DMS114 treated with DMSO at 0.1 percent for 48 hours (cell line): ENCODE measurements around the gene GBE1.
"Not testable (repeated sequence)": the region's sequence is repeated elsewhere in the genome, so short reads cannot be mapped to it uniquely, and the experiment has no call there.

Experiments
- DNase-seq: peaks from one replicate; lab custom pipeline; 2025; ENCODE audit not compliant: unreplicated experiment; lab: John Stamatoyannopoulos, UW

The GBE1 gene

DNA sequence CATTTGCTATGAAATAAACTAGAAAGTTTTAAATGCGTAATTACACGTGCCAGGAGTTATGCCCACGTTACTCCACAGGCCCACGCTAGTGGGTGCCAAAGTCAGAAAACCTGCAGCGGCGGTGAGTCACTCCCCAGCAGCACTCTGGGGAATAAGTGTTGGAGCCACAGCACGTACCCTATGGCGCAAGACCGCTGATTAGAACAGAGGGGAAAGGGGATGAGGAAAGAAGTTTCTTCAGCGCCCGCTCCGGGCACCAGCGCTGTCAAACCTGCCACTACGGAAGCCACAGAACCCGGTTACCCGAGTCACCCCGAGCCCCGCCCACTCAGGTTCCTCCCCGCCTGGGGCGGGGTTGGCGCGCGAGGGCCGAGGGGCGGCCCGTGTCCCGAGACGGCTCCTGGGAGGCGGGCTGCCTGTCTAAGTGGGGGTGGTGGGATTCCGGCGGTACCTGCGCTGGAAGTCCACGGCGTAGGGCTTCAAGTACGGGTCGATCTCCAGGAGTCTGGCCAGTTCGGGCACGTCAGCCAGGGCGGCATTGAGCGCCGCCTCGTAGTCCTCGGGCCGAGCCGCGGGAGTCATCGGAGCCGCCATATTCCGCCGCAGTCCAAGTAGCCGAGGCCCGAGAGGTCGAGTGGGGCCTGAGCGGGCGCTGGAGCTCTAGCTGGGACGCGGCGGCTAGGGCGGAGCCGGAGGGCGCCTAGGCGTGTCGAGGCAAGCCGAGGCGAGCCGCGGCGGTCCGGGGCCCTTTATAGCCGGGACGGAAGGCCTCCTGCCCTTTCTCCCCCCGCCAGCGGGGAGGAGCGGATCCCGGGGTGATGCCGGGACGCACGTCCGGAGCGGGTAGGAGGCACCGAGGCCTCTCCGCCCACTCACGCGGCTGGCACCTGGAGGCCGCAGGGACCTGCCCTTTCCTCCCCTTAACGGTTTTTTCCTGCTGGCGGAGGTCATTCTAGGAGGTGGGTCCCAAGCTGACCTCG, at the start of gene GBE1:
GBE1 (minus strand) TSS at position 722 of the 980 bp plus-strand sequence; CDS start at position 594, 128 bp downstream.
- peak; percentile 41 for DNase-seq

DNA sequence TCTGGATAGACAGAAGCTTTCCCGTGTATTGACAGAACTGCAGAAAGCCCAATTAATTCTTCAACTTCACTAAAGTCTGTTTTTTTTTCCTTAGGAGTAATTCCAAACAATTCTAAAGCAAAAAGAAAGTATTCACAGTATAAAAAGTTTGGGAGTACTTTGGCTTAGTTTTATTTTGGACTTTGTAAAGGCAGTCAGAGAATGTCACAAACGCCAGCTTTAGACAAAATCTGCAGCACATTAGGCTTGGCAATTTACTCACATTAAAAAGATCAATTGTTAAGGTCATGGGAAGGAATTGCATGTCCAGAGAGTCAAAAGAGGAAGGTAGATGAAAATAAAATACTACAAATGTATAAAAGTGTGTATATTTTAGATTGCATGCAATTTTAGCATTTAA, 47.5 kb upstream of the GBE1 start:
- DNase-seq: no peak

DNA sequence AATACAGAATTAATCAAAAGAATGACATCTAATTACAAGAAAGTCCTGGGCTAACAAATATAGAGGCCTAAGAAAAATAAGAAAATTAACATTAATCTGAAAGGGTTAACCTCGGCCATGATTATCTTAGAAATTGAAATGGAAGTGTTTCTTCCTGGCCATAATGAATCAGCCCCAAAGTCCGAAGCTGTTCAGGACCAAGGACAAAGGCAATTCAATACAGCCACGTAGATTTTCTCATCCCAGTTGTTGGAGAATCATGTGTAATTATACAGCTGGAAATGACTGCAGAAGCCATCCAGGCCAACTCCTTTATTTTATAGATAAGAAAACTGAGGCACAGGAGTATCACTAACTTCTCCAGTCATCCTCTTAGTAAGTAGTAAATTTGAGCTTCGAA, 38.0 kb upstream of the GBE1 start:
- DNase-seq: no peak

DNA sequence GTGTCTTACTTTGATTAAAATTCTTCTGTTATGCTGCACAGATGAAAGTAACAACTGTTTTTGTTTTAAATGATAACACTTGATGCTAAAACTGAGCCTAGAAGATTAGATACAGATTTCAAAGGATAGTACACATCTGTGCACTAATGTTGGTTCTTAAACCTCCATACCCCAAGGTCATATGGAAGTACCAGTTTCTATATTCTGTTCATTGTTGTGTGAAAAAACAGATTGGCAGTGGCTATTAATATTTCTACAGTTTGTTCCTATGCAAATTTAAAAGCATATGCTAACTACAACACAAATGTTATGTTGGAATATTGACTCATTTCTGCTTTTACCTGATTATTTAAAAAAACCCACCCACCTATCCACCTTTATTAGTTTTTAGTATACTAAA, 32.0 kb upstream of the GBE1 start:
- DNase-seq: no peak

DNA sequence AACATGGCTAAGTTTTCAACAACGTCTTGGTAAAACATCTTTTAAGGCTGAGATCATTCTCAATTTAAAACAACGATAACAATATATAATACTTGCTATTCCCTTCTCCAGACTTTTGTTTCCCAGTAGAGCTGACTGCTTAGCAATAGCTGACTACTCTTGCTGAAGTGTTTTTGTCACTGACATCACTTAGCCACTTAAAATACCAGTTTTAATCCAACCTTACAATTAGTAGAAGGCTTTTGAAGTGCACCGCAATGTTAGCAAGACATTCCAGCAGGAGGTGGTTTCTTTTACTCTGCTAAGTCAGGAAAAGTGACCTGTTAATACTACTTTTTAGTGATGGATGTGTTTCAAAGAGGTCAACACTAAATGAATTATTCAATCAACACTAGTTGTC, 28.7 kb upstream of the GBE1 start:
- no peak for DNase-seq

DNA sequence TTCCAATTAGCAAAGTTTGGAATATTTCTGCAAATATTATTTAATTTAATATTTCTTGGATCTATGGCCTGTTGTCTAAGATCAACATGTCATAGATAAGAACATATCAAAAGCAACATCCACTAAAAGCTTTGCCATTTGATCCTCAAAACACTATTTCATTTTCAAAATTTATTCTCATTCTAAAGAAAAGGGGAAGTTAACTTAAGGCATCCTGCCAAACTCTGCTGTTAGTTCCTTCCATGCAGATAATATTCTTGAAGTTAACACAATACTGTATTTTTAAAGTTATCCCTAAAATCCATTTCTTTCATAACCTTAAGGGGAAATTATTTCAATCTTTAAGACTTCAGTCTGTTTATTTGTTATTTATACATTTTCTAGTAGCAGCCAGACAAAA, 28.2 kb upstream of the GBE1 start:
- DNase-seq: no peak

DNA sequence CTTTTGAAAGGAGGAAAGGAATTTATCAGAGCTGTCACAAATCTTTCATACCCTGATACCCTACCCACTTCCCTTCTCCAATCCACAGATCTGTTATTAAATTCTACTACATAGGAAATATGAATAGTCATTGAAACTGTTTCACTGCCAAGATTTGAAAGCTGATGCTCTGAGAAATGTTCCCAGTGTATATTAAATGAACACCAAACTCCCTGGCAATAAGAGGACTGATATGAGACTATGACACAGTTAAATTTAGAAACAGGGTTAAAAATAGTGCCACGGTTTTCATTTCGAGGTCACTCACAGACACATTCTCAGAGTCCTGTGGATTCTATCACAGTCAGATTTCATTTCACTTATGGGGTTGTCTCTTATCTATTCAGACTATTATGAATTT, 27.2 kb upstream of the GBE1 start:
- DNase-seq: no peak

DNA sequence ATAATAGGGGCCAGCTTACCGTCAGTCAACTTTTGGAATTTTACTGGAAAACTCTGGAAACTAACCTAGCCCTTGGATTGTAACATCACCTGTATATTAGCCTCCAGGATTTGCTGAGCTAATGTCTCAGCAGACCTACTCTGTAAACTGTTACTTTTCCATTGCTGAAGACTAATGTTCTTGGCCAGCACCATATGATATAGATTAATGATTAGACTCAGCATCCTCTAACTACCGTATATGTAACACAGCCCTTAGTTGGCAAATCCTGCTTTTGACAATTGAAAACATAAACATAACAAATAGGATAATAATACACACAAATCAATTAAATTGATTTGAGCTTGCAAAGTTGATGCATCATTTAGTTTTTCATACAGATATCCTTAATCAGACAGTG, 26.6 kb upstream of the GBE1 start:
- DNase-seq: no peak

DNA sequence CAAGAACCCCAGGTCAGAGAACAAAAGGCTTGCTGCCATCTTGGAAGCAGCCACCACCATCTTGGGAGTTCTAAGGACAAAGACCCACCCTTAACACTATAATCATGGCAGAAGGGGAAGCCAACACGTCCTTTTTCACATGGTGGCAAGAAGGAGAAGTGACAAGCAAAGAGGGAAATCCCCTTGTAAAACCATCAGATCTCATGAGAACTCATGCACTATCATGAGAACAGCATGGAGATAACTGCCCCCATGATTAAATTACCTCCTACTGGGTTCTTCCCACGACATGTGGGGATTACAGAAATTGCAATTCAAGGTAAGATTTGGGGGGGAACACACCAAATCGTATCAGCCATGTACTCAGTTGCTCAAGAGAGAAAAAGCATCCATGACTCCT, 21.1 kb upstream of the GBE1 start:
- DNase-seq: no peak

DNA sequence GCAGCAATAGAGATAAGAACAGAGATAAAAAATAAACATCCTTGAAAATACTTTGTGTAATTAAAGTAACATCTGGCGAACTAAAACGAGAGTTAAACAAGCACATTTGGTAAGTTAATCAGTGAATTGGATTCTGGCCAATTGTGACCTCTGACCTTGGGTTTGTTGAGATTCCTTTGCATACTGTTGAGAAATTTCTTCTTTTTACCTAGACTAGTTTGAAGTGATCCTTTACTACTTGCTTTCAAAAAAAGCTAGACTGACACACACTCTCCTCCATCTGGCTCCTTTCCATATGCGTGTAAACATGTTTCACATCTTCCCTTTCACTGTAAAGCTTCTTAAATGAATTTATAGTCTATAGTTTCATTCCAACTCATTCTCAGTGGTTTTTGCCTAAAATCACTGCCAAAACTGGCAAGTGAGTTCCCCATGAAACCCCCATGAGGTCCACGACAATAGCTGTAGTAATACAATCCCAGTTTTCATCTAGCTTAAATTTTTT, 17.3 kb upstream of the GBE1 start:
- no peak for DNase-seq

DNA sequence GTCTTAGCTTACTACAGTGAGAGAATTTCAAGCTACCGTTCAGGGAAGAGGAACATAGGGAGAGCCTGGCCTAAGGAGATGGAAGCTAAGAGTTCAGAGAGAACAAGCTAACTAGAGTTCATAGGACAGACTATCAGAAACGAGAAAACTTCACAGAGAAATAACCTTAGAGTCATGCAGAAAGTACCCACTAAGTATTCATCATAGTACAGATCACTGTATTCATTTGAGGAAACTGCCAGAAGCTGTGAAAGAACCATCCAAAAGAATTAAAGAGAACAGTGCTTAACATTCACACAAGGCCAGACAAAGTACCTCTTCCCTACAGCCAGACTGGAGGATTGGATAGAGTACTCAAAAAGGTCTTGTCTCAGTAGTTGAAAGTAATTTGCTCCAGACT, 15.2 kb upstream of the GBE1 start:
- DNase-seq: no peak

DNA sequence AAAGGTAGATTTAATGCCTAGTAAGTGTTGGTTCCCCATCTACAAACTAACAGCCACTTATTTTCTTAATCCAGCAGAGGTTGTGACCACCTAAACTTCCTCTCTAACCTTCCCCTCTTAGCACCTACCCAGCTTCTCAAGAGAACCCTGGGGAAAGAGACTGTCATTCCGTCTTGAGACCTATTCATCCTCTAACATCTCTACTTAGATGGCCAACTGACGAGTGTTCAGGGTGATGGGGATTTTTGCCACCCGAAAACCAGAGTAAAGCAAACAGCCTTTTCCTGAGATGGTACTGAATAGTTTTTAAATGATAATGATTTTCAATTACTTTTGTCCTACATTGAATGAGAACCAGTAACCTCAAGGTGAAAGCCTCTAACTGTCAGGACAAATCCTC, 9.3 kb upstream of the GBE1 start:
- no peak for DNase-seq

DNA sequence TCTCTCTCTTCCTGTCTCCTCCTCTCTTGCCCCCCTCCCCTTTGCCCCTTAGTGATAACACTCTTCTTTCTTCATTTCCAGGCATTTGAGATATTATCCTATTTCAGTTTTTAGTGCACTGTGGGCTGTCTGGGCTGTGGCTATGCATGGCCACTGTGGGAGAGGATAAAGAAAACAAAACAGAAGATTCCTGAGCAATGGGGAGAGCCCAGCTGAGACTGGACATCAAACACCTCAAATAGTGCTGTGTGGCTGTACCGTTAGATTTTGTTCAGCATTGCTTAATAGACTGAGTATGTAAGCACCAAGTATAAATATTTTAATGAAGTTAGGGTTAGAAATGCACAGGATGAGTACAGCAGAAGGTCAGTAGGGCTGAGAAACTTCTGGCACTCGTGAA, 7.9 kb upstream of the GBE1 start:
- no peak for DNase-seq

DNA sequence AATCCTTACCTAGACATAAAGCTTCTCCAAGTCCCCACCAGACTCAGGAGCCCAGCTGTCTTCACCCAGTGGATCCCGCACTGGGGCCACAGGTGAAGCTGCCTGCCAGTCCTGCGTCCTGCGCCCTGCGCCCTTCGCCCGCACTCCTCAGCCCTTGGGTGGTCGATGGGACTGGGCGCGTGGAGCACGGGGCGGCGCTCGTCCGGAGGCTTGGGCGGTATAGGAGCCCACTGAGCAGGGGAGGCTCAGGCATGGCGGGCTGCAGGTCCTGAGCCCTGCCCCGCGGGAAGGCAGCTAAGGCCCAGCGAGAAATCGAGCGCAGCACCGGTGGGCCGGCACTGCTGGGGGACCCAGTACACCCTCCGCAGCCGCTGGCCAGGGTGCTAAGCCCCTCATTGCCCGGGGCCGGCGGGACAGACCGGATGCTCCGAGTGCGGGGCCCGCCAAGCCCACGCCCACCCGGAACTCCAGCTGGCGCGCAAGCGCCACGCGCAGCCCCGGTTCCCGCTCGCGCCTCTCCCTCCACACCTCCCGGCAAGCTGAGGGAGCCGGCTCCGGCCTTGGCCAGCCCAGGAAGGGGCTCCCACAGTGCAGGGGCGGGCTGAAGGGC, 5.9 kb upstream of the GBE1 start:
- DNase-seq: not testable (repeated sequence)

DNA sequence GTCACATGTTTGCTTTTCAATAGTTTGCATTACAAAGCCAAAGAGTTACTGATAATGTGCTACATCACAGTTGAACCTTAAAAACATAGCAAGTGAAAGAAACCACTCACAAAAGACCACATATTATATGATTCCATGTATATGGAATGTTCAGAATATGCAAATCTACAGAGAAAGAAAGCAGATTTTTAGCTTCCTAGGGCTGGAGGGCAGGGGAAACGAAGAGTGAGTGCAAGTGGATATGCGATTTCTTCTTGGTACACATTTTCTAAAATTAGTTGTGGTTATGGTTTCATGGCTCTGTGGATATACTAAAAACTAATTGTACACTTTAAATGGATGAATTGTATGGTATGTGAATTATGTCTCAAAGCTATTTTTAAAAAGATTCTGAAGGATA, 4.0 kb upstream of the GBE1 start:
- DNase-seq: no peak

DNA sequence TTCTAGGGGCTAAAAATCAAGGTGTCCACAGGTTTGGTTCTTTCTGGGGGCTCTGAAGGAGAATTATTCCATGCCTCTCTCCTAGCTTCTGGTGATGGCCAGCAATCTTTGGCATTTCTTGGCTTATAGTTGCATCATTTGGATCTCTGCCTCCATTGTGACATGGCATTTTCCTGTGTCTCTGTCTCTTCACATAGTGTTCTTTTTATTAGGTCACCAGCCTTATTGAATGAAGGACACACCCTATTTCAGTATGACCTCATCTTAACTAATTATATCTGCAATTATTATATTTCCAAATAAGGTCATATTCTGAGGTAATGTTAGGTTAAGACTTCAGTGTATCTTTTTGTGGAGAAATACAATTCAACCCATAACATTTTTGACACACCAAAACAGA, 3.2 kb upstream of the GBE1 start:
- no peak for DNase-seq

DNA sequence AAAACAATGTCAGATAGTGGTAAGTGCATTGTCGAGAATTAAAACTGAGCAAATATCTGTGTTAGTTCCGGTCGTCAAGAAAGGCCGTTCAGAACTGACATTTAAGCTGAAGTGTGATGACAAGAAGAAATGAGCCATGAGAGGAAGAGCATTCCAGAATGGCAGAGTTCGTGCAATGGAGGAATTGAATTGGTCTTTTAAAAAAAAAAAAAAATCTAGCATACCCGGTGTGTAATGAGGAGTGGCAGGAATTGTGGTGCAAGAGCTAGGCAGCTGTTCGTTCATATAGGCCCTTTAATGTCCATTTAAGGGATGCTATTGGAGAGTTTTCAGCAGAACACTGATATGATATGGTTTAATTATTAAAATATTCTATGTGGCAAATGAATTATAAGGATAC, 2.6 kb upstream of the GBE1 start:
- DNase-seq: no peak

DNA sequence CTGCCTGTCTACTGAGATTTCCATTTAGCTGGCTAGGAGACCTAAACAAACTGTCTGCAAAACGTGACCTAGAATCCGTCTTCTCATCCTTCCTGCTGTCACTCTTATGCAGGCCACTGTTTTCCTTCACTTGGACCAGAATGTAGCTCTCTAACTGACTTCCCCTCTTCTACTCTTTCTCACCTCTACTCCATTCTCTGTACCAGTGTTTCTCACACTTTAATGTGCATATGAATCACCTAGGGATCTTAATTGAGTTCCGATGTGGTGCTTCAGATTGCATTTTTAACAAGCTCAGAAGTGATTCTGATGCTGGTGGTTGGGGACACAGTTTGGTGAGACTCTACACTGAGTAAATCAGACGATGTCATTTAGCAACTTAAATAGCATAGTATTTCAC, 1.6 kb upstream of the GBE1 start:
- no peak for DNase-seq

DNA sequence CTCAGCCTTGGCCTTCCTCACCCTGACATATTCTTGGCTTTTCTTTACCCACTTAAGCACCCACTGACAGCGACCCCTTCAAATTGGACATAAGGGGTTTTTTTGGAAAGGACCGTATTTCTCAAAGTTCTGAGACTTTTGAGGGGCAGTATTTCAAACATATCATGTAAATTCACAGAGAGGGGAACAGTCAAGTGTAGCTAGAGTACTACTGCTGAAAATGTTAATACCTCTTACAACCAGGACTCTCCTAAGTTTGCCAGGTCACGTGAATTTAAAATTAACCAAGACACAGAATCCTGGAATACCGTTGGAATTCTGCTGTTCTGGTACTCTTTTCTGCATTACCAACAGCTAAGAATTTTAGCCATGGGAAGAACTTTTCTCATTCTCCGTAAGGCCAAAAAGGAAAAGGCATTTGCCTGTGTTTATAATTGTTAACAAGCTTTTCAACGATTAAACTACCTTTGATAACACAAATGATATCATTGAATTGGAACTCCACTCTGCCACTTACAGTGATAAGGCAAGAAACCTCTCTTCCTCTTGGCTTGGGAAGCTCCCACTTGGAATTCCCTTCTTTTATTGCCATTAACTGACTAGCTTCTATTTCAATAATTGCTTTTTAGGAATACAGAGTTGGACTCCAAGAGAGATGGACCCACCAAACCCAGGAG, 597 bp upstream of the GBE1 start:
- no peak for DNase-seq

DNA sequence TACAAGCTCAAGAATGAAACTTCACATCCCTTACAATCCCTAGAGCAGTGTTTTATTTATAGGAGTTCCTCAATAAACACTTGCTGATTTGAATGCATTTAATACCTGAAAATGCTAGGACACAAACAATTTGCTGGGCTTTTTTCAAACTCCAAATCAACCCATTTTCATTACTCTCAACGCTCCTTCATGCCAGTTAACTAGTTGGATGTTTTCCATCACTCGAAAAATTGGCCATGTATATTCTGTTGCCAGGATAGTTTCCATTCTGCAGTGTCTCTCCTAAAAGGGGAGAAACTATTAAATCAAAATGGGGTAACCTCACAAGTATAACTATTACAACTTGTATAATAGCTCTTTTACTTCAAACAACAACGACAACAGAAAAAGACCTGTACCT, 1.2 kb downstream of the GBE1 start:
- DNase-seq: no peak

DNA sequence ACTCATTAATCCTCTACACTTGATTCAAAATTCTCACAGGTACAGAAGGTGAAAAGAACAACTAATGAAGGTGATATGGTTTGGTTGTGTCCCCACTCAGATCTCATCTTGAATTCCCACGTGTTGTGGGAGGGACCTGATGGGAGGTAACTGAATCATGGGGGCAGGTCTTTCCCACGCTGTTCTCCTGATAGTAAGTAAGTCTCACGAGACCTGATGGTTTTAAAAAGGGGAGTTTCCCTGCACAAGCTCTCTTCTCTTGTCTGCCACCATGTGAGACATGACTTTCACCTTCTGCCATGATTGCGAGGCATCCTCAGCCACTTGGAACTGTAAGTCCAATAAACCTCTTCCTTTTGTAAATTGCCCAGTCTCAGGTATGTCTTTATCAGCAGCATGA, 2.7 kb downstream of the GBE1 start:
- DNase-seq: not testable (repeated sequence)

DNA sequence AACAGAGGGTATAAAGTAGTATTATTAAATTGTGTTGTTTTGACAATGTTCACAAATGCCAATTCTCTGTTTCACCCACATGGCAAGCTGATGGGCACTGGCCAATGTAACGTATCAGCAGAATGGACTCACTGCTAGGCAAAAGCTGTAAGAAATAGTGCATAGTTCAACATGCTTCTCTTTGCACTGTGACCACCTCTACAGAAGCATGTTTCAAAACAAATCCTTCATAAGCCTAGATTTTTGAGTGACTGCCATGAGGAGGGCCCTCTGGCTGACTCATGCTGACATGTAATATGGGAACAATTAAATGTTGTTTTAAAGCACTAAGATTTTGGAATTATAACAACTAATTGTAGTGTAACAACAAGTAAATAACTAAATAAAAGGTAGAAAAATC, 3.2 kb downstream of the GBE1 start:
- DNase-seq: no peak
